HG02938 (cell line): ENCODE results near the gene PTGDS.

Experiments used
- ATAC-seq: cut with Tn5 transposase; IDR thresholded peaks from one replicate; pipeline ENCODE4 v1.9.1; 2021; ENCODE audit warnings: mild to moderate bottlenecking, moderate library complexity; ENCODE audit not compliant: unreplicated experiment

The PTGDS gene

DNA sequence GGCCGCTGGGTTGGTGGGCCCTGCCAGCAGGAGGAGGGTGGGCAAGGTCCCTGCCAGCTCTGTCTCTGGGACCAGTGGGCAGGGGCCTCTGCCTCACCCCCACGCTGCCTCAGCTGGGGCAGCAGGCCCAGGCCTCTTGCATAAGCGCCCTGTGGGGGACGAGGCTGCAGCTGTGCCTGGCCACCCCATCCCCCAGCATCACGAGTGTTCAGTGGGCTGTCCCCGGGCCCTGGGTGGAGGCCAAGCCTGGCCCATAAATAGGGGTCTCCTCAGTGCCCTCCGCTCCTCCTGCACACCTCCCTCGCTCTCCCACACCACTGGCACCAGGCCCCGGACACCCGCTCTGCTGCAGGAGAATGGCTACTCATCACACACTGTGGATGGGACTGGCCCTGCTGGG lies at the start of gene PTGDS:
Gene PTGDS (plus strand): TSS at position 282 of the 400 bp plus-strand sequence. CDS start 75 bp downstream, at position 357.
- ATAC-seq = no peak

DNA sequence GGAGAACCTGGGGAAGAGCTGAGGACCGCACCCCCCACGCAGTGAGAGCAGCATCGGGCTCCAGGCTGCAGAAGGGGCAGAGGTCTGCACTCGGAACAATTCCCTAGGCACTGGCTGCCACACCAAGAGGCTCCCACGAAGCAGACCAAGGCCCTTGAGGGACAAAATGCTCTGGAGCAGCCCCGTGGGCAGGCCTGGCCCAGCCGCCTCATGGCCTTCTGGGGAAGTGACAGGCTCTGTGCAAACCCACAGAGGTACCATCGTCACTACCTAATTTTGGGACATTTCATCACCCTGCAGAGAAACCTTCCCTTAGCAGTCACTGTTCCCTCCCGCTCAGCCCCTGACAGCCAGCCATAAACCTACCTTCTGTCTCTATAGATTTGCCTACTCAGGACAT lies 48.7 kb upstream of the PTGDS start:
- no peak for ATAC-seq

DNA sequence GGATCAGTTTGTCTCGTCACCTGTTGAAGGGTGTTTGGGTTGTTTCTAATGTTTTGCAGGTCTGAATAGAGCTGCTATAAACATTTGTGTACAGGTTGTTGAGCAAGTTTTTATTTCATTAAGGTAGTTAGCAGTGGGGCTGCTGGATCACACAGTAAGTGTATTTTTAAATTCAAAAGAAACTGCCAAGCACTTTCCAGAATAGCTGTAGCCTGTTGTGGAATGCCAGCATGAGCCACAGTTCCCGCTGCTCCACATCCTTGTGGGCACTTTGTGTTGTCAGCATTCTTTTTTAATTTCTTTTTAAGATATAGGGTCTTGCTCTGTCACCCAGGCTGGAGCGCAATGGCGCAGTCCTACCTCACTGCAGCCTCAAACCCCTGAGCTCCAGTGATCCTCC lies 47.3 kb upstream of the PTGDS start:
- ATAC-seq = no peak

DNA sequence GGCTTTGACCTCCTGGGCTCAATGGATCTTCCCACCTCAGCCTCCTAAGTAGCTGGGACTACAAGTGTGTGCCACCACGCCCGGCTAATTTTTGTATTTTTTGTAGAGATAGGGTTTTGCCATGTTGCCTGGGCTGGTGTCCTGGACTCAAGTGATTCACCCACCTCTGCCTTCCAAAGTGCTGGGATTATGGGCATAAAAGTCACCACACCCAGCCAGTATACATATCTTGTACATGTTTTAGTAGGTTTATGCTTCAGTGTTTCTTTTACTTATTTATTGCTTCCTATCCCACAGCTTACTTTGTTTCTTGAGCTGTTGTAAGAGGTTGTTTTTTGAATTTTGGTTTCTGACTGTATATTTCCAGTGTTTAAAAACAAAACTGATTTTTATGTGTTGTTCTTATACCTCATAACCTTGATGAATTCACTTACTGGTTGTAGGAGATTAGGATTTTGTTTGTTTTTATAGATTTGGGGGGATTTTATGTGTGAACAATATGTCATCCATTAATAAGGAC lies 45.6 kb upstream of the PTGDS start:
- no peak for ATAC-seq

DNA sequence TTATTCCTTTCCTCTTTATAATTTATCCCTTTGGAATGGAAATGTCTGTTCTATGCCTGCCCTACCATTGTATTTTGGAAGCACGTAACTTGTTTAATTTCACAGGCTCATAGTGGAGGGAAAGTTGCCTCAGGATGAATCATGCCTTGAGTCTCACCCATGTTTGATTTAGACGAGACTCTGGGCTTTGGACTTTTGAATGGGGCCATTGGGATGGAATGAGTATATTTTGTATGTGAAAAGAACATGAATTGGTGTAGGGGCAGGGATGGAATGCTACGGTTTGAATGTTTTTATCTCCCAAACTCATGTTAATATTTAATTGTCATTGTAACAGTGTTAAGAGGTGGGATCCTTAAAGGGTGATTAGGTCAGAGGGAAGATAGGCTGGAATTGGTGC lies 43.0 kb upstream of the PTGDS start:
- ATAC-seq = no peak

DNA sequence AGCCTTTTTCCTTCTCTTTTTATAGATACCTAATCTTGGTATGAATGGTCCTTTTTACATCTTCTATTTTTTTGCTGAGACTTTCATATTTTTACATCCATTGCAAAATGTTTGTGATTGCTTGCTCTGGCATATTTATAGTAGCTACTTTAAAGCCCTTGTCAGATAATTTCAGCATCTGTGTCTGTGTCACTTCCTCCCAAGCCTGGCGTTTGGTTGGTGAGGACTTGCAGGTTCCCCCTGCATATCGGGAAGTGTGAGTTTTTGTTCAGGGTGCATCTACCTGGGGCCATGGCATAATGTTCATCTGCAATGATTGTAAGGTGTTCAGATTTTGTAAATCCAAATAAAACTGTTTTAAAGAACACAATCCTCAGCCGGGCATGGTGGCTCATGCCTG lies 41.7 kb upstream of the PTGDS start:
- ATAC-seq = no peak

DNA sequence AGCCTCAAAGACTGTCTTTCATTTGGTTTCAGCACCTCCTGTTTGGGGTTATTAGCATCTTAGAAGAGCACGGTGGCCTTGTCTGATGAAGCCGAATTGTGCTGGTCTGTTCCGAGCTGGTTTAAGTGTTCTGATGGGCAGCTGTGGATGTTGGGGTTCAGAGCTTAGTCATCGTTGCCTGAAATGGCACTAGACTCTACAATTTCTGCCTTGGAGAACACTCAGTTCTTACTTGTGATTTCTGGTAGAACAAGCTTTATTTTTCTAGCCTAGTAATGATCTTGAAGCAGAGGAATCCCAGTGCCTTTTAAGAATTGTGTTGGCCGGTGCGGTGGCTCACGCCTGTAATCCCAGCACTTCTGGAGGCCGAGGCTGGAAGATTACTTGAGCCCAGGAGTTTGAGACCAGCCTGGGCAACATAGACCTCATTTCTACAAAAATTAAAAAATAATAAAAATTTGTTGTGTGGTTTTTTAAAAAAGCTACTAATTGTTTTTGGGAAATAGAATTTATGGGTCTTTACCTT lies 40.6 kb upstream of the PTGDS start:
- ATAC-seq = no peak

DNA sequence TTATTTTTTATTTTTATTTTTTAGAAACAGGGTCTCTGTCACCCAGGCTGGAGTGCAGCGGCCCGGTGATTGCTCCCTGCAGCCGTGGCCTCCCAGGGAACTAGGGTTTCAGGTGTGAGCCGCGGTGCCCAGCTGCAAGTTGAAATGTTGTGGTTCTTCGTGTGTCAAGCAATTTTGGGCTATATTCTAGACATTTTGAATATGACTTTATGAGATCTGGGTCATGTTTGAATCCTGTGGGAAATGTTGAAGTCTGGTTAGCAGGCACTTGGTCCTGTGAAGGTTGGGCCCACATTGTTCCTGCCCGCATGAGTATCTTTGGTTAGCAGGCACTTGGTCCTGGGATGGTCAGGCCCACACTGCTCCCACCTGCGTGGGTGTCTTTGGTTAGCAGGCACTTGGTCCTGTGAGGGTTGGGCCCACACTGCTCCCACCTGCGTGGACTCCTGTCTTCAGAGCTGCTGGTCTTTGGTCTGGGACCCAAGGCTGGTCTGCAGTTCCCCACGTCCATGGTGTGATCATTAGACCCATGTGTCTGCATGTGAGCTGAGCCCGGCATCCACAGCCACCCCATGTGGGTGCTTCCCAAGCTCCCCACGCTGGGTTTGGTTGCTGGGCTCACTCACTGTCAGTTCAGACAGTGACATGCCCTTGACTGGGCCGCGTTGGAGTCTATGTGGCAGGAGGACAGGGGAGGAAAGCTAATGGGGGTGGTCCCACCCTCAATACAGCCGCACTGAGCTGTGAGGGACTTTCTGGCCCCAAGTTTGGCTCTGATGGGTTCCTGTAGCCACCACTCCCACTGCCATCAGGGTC lies 39.9 kb upstream of the PTGDS start:
- no peak for ATAC-seq

DNA sequence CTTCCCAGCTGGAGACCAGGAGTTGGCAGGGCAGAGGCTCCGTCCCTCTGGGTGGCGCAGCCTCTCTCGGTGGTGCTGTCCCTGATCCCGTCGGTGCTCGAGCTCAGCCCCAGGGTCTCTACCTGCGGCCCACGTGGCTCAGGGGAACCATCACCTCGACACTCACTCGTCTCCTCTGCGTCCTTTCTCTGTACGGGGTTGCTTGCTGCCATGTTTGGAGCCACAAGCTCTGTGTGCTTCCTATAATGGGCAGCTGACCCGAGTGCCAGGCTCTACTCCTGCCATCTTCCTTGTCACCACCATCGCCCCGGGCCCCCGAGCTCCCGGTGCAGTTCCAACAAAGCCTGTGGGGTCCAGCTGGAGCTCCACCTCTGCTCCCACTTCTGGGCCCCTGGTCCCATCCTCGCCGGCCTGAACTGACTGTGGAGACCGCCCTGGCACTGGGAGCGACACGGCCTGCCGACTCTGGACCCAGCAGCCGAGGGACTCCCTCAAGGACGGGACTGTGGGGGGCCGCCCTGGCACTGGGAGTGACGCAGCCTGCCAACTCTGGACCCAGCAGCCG lies 37.8 kb upstream of the PTGDS start:
- ATAC-seq = no peak

DNA sequence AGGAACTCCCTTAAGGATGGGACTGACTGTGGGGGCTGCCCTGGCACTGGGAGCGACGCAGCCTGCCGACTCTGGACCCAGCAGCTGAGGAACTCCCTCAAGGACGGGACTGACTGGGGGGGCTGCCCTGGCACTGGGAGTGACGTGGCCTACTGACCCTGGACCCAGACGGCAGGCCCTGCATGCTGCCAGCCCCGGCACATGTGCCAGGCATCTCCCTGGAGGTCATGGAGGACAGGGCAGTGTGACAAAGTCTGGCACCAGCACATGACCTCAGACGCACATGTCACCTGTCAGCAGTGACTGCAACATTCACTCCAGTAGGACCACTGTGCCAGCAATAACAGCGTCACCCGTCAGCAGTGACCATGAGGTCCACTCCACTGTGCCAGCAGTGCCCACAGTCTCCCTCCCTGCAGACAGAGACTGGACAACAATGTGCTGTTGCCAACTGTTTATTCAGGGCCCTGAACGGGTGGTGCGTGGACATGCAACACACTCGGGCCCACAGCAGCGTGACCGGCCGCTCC lies 37.2 kb upstream of the PTGDS start:
- ATAC-seq = no peak

DNA sequence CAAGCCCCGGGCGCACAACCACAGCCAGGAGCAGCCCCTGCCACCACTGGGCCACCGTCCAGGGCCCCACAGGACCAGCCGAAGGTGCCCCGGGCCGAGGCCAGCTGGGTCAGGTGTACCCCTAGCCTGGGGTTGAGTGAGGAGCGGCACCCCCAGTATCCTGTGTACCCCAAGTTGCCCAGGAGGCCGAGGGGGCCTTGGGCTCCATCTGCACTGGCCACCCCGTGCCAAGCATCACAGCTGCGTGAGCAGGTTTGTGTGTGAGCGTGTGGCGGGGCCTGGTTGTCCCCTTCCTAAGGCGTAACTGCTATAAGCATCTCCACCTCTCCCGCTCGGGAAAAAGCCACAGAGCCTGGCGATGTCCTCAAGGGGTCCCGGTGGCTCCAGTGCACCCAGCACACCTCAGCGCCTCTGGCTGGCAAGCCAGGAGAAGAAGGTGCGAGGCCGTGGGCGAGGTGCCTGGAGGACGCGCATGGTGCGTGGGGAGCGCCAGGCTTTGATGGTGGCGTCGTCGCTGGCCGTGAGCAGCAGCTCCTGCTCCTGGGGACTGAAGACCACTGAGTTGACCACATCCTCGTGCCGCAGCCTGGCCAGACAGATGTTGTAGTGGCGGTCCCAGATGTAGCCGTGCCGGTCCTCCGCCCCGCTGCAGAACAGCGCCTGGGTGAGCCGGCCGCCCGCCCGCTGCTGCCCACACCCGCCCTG lies 36.6 kb upstream of the PTGDS start:
- ATAC-seq = no peak

DNA sequence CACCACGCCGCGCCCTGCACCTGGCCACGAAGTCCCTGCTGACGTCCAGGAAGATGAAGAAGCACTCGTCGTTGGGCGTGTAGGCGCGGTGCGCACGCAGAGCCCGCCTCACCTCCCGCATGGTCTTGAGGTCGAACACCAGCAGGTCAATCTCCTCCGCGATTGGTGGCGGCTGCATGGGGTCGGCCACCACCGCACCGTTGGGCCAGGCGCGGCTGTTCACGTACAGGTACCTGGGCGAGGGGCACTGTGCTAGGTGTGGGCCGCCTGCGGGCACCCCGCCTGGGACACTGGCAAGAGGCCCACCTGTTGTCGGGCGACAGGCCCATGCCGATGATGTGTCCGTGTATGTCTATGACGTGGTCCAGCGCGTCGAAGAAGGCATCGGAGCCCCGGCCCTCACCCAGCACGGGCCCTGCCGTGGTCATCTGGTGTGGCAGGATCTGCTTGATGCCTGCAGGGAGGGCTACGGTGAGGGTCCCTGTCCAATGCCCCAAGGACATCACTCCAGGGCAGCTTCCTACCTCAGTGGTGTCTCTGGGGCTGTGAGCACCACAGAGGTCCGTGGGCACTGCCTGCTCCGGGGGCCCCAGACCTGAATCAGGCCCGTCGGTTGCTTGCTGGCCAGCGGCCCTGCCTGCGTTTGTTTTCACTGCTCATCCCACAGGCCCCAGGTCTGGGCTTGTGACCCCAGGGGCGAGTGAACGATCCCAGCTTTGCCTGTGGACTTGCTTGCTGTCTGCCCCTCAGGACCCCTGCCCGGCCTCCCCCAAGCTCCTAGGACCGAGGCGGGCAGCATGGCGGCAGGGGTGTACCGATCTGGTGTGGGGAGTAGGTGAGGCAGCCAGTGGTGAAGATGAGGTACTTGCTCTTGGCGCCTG lies 35.8 kb upstream of the PTGDS start:
- ATAC-seq = no peak

DNA sequence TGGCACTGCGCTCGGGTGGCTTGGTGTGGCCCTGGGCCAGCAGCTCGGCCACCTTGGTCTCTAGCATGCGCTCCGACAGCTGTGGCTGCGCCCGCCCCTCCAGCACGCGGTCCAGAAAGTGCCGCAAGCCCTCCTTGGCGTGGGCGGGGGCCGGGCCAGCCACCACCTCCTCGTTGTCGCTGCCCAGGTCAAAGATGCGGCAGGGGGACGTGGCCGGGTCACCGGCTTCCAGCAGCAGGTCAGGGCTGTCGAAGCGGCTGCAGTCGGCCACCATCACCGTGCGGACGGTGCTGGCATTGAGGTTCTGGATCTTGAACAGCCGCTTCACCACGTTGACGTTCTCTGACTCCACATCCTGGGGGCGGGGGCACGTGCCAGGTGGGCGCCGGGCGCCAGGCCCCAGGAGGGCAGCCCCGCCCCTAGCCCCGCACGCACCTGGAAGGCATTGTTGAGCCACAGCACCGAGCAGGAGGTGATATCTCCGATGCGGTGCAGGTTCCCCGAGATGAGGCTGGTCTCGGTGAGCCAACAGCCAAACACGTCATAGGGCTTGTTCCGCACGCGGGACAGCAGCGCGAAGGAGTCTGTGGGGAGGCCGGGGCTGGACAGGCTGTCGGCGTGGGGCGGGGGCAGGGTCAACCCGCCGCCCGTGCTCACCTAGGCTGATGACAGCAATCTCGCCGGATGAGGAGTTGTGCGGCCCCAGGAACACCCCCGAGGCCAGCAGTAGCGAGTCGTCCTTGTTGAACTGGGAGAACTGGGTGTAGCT lies 35.0 kb upstream of the PTGDS start:
- ATAC-seq = no peak

DNA sequence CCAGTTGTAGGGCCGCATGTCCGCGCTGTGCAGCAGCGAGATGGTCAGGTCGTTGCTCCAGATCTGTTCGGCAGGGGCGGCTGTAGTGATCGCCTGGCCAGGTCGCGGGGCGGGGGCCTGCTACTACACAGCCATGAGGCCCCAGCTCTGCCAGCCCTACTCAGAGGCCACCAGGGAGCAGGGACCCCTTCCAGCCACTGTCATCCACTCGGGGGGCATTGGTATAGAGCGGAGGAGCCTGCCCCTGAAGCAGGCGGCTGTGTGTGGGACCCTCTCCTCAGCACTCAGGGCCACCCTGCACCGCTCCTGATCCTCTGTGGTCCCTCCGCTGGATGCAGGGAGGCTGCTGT lies 34.4 kb upstream of the PTGDS start:
- no peak for ATAC-seq

DNA sequence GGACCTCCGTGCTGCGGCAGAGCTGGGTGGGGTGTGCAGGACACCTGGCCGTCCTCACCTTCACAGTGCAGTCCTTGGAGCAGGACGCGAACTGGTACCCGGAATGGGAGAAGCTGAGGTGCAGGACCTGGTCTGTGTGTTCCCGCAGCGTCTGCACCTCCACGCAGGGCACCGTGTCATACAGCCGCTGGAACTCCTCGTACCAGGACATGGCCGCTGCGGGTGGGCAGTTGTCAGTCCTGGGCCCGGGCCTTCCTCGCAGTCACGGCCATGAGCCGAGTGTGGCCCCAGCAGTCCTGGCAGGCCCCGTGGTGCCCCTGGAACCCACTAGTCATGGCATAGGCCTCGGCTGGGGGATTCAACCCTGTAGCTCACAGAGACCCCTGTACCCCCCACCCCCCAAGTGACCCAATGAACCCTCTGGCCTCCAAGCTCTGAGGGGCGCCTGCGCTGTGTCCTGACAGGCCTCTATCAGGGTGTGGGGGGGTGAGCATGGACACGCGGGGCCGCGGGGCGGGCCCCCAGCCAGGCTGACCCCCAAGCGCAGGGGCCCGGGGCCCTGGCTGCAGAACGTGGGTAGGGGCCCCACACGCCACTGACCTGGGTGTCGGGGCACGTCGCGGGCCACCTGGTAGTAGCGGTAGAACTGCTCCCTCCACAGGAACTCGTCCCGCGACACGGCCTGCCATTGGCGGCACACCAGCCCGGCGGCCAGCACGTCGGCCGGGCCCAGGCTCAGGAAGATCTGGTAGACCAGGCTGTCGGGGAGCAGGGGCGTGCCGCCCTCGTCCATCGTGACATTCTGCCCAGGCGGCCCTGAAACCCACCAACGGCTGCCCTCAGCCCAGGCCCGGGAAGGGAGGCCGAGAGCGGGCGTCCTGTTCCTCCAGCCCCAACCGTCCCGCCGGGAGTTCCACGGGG lies 33.8 kb upstream of the PTGDS start:
- peak; percentile 17 for ATAC-seq

DNA sequence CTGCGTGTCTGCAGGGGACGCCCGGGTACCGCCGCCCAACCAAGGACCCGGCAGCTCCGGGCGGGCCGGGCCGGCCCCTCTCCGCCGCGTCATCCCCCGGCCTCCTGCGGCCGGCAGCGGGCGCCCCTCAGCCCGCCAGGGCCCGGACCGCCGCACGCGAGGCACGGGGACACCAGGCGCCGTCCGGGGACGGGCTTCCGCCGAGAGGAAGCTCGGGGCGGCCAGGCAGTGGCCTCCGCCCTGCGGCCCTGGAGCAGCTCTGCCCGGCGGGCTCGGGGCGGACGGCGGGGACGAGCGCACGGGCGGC lies 33.1 kb upstream of the PTGDS start:
- no peak for ATAC-seq

DNA sequence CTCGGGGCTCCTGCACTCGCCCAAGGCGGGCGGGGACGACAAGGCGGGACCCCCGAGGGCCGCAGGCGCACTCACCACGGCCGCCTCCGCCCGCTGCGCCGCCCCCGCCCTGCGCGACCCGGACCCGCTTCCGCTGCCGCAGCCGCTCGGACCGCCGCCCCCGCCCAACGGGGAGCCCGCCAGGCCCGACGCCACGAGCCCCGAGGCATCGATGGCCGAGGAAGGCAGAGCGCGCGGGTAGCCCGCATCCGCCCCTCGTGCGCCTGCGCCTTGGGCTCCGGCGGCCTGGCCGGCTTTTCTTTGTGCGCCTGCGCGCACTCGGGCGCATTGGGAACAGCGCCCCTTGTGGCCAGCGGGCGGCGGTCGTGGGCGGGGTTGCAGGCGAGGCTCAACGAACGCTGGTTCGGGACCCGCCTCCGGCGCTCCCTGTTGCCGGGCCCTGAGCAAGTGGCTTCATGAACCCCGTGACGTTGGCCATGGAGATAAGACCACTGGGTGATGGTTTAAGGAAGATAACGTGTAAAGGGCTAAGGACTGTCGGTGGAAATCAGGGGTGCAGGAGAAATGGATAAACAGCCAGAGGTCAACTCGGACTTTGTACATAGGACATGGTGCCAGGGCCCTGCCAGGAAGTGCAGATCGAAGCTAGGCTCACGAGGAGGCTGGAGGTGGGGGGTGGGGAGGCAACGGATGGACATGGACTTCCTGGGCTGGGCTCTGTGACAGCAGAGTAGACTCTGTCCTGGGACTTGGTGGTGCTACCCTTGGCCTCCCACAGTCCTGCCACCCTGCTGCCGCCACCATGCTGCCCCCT lies 32.6 kb upstream of the PTGDS start, which contains the start of the genes C8G and FBXW5:
Gene C8G (plus strand): TSS at position 725 of the 814 bp plus-strand sequence. CDS start 78 bp downstream, at position 803.
Gene FBXW5 (minus strand): TSS at position 220 of the 814 bp plus-strand sequence. CDS start 655 bp downstream, outside the sequence.
- ATAC-seq = peak; percentile 57
